Activated T-cell treated with anti-CD3 and anti-CD28 coated beads, Interleukin-2, amount 50 U/mL, for 24 hours (primary cell): ENCODE data around the gene SRXN1.

ENCODE experiments used
- DNase-seq: peaks from one replicate; pipeline ENCODE4 v3.0.0-alpha.2; 2020
- H3K27ac Mint-ChIP-seq: 2 replicates; pipeline ENCODE4 v1.8.0; 2020; ENCODE audit warnings: mild to moderate bottlenecking, mixed read lengths
- H3K27me3 Mint-ChIP-seq: 2 replicates; pipeline ENCODE4 v1.8.0; 2020; ENCODE audit warnings: mixed read lengths
- H3K36me3 Mint-ChIP-seq: 2 replicates; pipeline ENCODE4 v1.8.0; 2020; ENCODE audit warnings: low read depth, mixed read lengths
- H3K4me1 Mint-ChIP-seq: 2 replicates; pipeline ENCODE4 v1.8.0; 2020; ENCODE audit warnings: low read depth, mixed read lengths
- H3K4me3 Mint-ChIP-seq: 2 replicates; pipeline ENCODE4 v1.8.0; 2020; ENCODE audit warnings: mild to moderate bottlenecking, moderate library complexity, mixed read lengths
- H3K9me3 Mint-ChIP-seq: 2 replicates; pipeline ENCODE4 v1.8.0; 2020; ENCODE audit warnings: mixed read lengths

SRXN1 gene

DNA sequence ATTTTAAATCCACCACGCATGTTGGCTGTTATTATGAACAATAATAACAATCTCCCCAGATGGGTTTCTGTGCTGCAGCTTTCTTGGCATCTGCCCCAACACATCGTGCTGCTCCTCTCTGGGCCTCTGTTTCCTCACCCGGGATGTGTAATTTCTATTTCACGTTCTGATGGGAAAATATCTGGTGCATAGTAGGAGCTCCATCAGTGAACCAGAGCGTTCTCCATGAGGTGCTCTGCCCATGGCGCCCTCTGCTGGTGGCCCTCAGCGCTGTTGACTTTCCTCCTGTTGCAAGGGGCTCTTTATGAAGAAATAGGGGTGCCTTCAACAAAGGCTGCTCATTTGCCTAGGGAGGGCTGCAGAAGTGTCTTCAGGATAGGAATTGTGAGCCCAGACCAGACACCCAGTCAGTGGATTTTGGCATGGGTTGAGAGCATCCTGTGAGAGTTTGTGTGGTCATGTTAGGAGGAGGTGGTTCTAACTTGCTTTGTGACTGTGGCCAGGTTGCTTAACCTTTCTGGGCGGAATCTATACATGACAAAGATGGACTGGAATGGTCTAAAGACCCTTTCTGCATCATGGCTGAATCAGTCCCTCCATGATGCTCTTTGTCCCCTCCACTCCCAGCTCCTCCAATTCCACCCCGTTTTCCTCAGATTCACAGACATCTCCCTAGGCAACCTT lies 14.5 kb upstream of the SRXN1 start:
- DNase-seq = peak; percentile 70
- Mint-ChIP-seq H3K27ac (no peak overlapping the region), H3K27me3 (peaks cover 83% of the 10 kb centered on the region), H3K4me3 (no peak overlapping the region), H3K36me3 (no peaks in the 10 kb centered on the region), H3K4me1 (peaks cover 6% of the 10 kb centered on the region), H3K9me3 (no peaks in the 10 kb centered on the region)

DNA sequence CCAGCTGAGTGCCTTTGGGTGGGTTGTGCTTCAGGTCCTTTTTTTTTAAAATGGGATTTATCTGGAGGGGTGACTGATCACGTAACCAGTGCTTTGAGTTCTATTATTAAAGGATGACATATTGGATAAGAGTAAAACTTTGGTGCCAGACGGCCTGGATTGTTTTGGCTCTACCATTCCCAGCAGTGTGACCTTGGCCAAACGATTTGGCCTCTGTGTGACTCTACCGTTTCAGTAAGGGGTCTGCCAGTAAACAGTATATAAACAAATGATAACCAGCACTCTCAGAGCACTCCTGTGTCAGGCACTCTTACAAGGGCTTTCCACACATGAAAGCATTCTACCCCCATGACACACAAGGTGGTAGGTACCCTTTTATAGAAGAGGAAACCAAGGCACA lies 13.9 kb upstream of the SRXN1 start:
- Mint-ChIP-seq H3K27me3 (peaks cover 83% of the 10 kb centered on the region), H3K9me3 (no peaks in the 10 kb centered on the region), H3K4me3 (no peak overlapping the region), H3K36me3 (no peaks in the 10 kb centered on the region), H3K27ac (no peak overlapping the region), H3K4me1 (peaks cover 6% of the 10 kb centered on the region)
- DNase-seq = no peak

DNA sequence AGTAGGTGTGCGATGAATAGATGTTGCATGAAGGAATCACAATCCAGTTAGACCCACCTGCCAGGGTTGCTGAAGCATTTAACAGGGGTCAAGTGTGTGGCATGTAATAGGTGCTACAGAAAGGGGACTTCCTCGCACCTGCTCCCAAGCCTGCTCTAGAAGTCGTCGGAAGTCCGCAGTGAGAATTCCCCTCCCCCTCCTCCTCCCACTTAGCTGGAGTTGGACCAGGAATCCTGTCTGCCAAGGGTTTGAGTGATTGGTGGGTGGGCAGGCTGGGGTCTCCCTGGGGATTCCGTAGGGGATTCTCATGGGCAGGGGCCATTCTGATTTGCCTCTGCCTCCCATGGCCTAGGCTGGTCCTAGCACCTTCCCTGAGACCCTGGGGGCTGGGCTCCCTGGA lies 12.3 kb upstream of the SRXN1 start:
- no peaks in the 10 kb centered on the region for H3K36me3 Mint-ChIP-seq
- peaks cover 15% of the 10 kb centered on the region for H3K4me1 Mint-ChIP-seq

DNA sequence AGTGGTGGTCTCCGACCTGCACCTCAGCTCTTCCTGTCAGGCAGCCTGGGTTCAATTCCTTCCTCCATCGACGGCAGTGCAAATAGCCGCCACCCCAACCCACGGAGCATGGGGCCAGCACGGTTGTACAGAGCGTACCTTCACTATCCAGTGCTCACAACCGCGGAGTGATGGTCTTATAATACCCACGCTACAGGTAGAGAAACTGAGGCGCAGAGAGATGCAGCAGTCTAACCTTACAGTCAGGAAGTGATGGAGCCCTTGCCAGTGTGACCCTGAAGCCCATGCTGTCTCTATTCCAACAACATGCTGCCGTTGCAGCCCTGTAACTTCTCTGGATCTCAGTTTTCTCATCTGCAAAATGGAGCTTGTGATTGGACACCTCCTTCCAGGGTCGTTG lies 11.6 kb upstream of the SRXN1 start:
- no peak for DNase-seq
- H3K27ac Mint-ChIP-seq = no peak overlapping the region
- H3K9me3 Mint-ChIP-seq = no peaks in the 10 kb centered on the region
- no peak overlapping the region for H3K4me3 Mint-ChIP-seq
- H3K4me1 Mint-ChIP-seq = peaks cover 15% of the 10 kb centered on the region
- no peaks in the 10 kb centered on the region for H3K36me3 Mint-ChIP-seq
- H3K27me3 Mint-ChIP-seq = peaks cover 83% of the 10 kb centered on the region

More for the DNA sequence above, 12.3 kb upstream of the SRXN1 start:
- Mint-ChIP-seq H3K4me3 (no peak overlapping the region), H3K27ac (no peak overlapping the region), H3K27me3 (peaks cover 84% of the 10 kb centered on the region), H3K9me3 (no peaks in the 10 kb centered on the region)
- no peak for DNase-seq

DNA sequence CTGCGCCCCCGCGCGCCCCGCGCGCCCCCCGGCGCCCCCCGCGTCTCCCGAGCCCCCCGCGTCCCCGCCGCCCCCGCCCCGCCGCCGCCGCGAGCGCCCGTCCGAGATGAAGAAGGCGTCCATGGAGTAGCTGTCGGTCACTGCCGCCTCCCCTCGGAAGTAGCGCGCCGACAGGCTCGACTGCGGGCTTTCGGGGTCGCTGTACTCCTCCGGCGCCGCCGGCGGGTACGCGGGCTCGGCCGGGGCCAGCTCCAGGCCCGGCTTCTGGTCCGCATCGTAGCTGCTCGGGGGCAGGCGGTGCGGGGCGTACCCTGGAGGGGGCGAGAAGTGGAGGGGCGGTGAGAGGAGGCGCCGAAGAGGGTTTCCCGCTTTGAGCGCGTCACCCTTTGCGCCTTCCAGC lies 11.2 kb upstream of the SRXN1 start:
- H3K4me3 Mint-ChIP-seq = no peak overlapping the region
- H3K9me3 Mint-ChIP-seq = no peaks in the 10 kb centered on the region
- no peak overlapping the region for H3K27ac Mint-ChIP-seq
- no peak for DNase-seq
- H3K27me3 Mint-ChIP-seq = peaks cover 87% of the 10 kb centered on the region
- peaks cover 15% of the 10 kb centered on the region for H3K4me1 Mint-ChIP-seq
- no peaks in the 10 kb centered on the region for H3K36me3 Mint-ChIP-seq

DNA sequence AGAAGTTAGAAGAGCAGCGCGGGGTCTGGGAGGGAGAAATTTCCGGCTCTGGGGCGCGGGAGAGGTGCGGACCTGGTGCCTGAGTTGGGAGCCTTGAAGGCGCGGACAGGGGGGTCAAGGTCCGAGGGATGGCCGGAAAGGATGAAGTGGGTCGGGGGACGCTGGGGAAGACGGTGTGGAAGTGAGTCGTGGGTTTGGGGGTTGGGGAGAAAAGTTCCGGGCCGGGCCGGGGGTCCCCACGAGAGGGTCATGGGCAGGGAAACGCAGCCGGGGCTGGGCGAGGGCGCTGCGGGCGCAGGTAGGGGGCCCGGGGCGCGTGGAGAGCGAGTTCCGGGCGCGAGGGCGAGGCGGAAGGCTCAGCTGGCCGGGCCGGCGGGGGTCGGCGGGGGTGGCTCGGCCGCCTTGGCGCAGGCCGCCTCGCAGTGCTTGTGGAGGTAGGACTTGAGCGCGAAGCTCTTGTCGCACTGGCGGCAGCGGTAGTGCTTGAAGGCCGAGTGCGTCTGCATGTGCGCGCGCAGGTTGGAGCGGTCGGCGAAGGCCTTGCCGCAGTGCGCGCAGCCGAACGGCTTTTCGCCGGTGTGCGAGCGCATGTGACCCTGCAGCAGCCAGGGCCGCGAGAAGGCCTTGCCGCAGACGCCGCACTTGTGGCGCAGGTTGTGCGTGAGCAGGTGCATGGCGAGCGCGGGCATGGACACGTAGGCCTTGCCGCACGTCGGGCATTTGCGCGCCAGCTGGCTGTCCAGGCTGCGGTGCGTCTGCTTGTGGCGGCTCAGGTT lies 10.5 kb upstream of the SRXN1 start:
- Mint-ChIP-seq H3K27me3 (peaks cover 88% of the 10 kb centered on the region), H3K4me3 (no peak overlapping the region), H3K36me3 (no peaks in the 10 kb centered on the region), H3K27ac (peak overlapping the region; percentile 22), H3K4me1 (peaks cover 15% of the 10 kb centered on the region), H3K9me3 (no peaks in the 10 kb centered on the region)
- DNase-seq = no peak

DNA sequence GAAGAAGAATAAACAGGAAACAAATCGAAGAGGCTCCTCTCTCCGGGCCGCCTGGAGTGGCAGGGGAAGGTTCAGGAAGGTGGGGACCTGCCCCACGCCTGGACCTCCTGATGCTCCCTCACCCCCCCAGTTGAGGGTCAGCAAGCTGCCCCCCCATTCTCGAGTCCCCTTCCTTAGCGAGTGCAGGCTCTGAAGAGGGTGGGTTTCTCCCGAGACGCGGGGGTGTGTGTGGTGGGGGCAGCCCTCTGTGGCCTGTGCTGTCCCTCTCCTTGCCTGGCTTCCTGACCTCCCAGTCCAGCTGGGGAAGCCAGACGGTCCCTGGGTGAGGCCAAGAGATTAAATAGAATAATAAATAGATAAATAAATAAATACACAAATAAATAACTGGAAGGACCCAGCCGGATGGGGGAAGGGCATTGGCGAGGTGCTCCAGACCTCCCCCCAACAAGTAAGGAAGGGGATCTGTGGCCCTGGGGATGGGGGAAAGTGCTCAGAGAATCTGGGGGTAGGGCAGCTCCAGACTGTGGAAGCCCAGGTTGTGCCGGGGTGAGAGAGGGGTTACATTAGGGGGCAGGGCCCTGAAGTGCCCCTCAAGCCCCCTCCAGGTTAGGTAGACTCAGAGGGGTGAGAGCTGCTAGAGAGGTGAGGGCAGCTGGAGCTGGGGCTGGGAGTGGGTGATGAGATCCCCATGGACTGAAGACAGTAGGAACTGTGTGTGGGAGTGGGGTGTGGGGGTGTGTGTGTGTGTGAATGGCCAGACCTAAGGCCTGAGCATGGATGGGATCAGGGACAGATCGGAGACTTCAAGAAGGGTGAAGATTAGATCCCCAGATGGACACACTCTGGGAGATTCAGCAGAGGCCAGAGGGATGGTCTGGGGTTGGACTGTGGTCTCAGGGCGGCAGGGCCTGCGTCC lies 9.5 kb upstream of the SRXN1 start:
- H3K4me3 Mint-ChIP-seq = no peak overlapping the region
- no peak for DNase-seq
- H3K4me1 Mint-ChIP-seq = peaks cover 15% of the 10 kb centered on the region
- peaks cover 87% of the 10 kb centered on the region for H3K27me3 Mint-ChIP-seq
- H3K36me3 Mint-ChIP-seq = no peaks in the 10 kb centered on the region
- H3K27ac Mint-ChIP-seq = peak overlapping the region; percentile 22
- H3K9me3 Mint-ChIP-seq = no peaks in the 10 kb centered on the region

DNA sequence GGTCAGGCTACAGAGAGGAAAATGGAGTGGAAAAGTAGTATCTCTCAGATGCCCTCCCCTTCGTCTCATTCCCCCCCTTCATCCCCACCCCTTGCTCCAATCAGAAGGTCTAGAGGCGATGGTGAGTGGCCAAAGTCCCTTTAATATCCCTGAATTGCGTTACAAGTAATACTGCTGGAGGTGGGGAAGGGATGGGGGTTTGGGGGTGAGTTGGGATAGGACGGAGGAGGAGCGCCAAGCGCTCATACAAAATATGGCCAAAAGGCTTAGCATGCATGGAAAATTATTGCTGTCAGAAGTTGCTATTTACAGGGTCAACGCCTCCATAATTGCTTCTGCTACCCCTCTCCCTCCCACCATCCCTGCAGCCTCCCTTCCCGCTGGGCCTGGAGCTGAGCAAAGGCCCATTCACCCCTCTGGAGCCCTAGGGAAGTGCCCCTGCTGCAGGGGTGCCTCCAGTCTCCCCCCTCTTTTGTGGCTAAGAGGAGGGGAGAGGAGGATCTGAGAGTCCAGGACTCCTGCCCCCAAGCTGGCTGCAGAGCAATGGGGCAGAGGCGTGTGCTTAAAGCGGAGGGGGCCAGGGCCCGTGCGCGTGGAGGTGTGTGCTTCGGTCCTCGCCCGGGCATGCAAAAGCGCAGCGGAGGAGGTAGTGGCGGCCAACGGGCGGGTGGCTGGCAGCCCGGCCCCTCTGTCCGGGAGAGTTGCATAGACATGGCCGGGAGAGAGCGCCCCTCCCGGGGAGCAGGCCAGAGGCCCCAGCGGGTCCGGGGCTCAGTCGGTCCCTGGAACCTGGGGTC lies 8.7 kb upstream of the SRXN1 start:
- no peak overlapping the region for H3K4me3 Mint-ChIP-seq
- H3K9me3 Mint-ChIP-seq = no peaks in the 10 kb centered on the region
- no peak for DNase-seq
- H3K36me3 Mint-ChIP-seq = no peaks in the 10 kb centered on the region
- H3K27ac Mint-ChIP-seq = no peak overlapping the region
- H3K4me1 Mint-ChIP-seq = peaks cover 15% of the 10 kb centered on the region
- H3K27me3 Mint-ChIP-seq = peaks cover 82% of the 10 kb centered on the region

DNA sequence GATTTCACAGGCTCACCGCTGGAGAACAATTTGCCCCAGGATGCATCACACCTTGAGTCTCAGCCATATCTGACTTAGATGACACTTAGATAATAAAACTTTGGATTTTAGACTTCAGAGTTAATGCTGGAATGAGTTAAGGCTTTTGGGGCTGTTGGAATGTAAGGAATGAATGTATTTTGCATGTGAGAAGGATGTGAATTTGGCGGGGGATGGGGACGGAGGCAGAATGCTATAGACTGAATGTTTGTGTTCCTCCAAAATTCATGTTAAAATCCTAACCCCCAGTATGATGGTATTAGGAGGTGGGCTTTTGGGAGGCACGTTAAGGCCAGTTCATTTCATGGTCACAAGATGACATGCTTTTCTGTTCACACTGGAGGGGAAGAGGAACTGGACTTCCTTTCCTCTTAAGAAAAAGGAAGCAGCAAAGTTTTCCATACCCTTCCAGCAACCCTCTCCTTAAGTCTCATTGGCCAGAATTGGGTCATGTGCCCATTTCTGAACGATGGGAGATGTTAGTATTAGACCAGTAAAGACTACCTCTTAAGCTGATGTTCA lies 5.8 kb upstream of the SRXN1 start:
- H3K27ac Mint-ChIP-seq = no peak overlapping the region
- H3K4me3 Mint-ChIP-seq = no peak overlapping the region
- peaks cover 64% of the 10 kb centered on the region for H3K27me3 Mint-ChIP-seq

DNA sequence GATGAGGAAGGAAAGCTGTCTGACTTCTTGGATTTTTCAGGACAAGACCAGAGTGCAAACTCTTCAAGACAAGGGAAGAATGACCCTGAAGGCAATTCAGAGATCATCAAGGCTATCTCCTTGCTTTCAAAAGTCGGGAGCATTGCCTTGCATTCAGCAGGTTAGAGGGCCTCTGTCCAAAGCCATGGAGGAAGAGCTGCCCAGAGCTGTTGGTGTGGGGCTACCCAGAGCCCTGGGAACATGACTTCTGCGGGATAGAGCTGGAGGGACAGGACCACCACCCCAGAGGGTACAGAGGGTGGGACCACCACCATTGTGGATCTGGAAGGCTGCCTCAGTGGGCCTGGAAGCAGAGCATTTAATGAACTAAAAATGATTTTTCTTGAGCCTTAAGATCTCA lies 5.2 kb upstream of the SRXN1 start:
- H3K27me3 Mint-ChIP-seq = peaks cover 58% of the 10 kb centered on the region
- no peaks in the 10 kb centered on the region for H3K36me3 Mint-ChIP-seq
- no peak overlapping the region for H3K27ac Mint-ChIP-seq
- H3K9me3 Mint-ChIP-seq = no peaks in the 10 kb centered on the region
- H3K4me1 Mint-ChIP-seq = peaks cover 26% of the 10 kb centered on the region
- DNase-seq = no peak
- H3K4me3 Mint-ChIP-seq = no peak overlapping the region

More for the DNA sequence above, 5.8 kb upstream of the SRXN1 start:
- no peak for DNase-seq
- Mint-ChIP-seq H3K36me3 (no peaks in the 10 kb centered on the region), H3K9me3 (no peaks in the 10 kb centered on the region), H3K4me1 (peaks cover 22% of the 10 kb centered on the region)

DNA sequence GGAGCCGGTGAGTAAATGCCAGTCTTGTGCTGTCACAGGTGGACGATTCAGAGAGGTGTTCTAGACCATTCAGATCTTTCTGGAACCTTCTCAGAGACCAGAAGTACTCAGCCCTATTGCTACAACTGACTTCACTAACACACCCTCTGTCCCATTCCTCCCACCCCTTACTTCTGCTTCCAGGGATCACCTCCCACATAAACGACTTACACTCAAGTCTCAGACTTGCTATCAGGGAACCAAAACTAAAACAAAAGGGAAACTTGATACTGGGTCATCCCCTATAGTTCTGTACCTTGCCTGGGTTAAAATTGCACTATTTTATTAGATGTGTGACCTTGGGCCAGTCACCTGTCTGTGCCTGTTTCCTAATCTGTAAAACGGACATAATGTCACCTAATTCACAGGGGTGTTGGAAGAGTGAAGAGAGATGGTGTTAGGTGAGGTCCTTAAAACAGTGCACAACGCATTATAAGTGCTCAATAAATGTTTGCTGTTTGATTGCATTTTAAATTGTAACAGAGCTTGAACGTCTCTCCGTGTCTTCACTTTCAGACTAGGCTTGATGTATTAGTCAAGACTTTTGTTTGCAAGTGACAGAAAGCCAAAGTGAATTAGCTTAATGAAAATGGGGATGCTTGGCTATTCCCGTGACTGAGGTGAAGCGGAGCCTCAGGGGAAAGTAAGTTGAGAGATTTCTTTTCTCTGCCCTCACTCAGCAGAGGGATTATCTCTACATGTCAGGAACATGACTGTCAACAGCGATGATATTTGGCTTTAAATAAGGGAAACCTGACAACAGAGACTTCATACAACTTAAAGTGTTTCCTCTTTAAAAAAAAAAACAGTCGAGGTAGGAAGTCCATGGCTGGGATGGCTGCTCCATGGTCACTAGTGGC lies 3.0 kb upstream of the SRXN1 start:
- H3K4me1 Mint-ChIP-seq = peaks cover 32% of the 10 kb centered on the region
- peaks cover 36% of the 10 kb centered on the region for H3K27me3 Mint-ChIP-seq
- no peaks in the 10 kb centered on the region for H3K9me3 Mint-ChIP-seq
- peaks cover 6% of the 10 kb centered on the region for H3K36me3 Mint-ChIP-seq
- no peak for DNase-seq
- H3K27ac Mint-ChIP-seq = no peak overlapping the region
- no peak overlapping the region for H3K4me3 Mint-ChIP-seq

DNA sequence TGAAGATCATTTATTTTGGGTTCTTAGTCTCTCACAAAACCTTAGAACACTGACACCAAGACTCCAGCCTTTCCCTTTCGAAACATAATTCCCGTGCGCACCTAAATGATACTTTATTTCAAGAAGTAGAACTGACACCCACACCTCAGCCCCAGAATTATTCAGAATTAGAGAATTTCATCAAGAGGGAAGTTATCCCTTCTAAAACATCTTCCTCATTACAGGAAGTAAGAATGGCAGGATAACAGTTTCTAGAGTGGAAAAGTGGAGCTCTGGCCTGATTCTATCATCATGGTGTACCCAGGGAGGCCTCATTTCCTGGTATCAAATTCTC lies 1.4 kb upstream of the SRXN1 start:
- H3K27me3 Mint-ChIP-seq = peaks cover 24% of the 10 kb centered on the region
- peaks cover 35% of the 10 kb centered on the region for H3K4me1 Mint-ChIP-seq
- peak overlapping the region; percentile 75 for H3K4me3 Mint-ChIP-seq
- H3K9me3 Mint-ChIP-seq = no peaks in the 10 kb centered on the region
- no peak for DNase-seq
- no peak overlapping the region for H3K27ac Mint-ChIP-seq
- H3K36me3 Mint-ChIP-seq = peaks cover 22% of the 10 kb centered on the region
